ENCODE data around the gene LRIG3. TPM values are rescaled to one million over a fixed set of nuclear protein-coding genes. Genes with fewer than 3 reads are reported as not detected.

Gene LRIG3
- total RNA-seq, 1 donor from 2014 or later = 3.8 TPM

GRCh38 chr12:58938440-58938839 is 18.1 kb upstream of the LRIG3 start:
- intact Hi-C loops (cut with DNase I) = no loop called here
- ATAC-seq (no peak), DNase-seq (ENCODE audit: missing footprints) (no peak)

GRCh38 chr12:58934528-58934927 is 14.2 kb upstream of the LRIG3 start:
- ATAC-seq (no peak), DNase-seq (ENCODE audit: missing footprints) (no peak)
- intact Hi-C loops (cut with DNase I) = no loop called here

- DNase-seq (ENCODE audit: missing footprints) (no peak), ATAC-seq (no peak)
- intact Hi-C loops (cut with DNase I) = no loop called here
Measured at GRCh38 chr12:58932806-58933681, 12.7 kb upstream of the LRIG3 start.

GRCh38 chr12:58931518-58931917 is 11.2 kb upstream of the LRIG3 start:
- intact Hi-C loops (cut with DNase I) = no loop called here
- DNase-seq (ENCODE audit: missing footprints) = no peak

GRCh38 chr12:58930770-58931324 is 10.5 kb upstream of the LRIG3 start:
- no peak for ATAC-seq
- no peak for DNase-seq (ENCODE audit: missing footprints)

More at GRCh38 chr12:58931518-58931917, 11.2 kb upstream of the LRIG3 start:
- no peak for ATAC-seq

GRCh38 chr12:58927120-58927519 is 6.8 kb upstream of the LRIG3 start:
- intact Hi-C loops (cut with DNase I) = no loop called here
- DNase-seq (ENCODE audit: missing footprints) = no peak
- ATAC-seq = no peak

More at GRCh38 chr12:58930770-58931324, 10.5 kb upstream of the LRIG3 start:
- intact Hi-C loops (cut with DNase I) = no loop called here

GRCh38 chr12:58926586-58926985 is 6.3 kb upstream of the LRIG3 start:
- ATAC-seq (no peak), DNase-seq (ENCODE audit: missing footprints) (no peak)
- intact Hi-C loops (cut with DNase I) = no loop called here

- intact Hi-C loops (cut with DNase I) = no loop called here
- no peak for DNase-seq (ENCODE audit: missing footprints)
- no peak for ATAC-seq
Measured at GRCh38 chr12:58925751-58926150, 5.4 kb upstream of the LRIG3 start.

GRCh38 chr12:58925111-58925611 is 4.9 kb upstream of the LRIG3 start:
- intact Hi-C loops (cut with DNase I) = no loop called here
- ATAC-seq (no peak), DNase-seq (ENCODE audit: missing footprints) (no peak)

GRCh38 chr12:58924652-58925051 is 4.3 kb upstream of the LRIG3 start:
- intact Hi-C loops (cut with DNase I) = no loop called here
- ATAC-seq (no peak), DNase-seq (ENCODE audit: missing footprints) (no peak)

GRCh38 chr12:58923781-58924180 is 3.5 kb upstream of the LRIG3 start:
- DNase-seq (ENCODE audit: missing footprints) = no peak
- intact Hi-C loops (cut with DNase I) = no loop called here
- ATAC-seq = no peak

GRCh38 chr12:58922849-58923248 is 2.5 kb upstream of the LRIG3 start:
- DNase-seq (ENCODE audit: missing footprints) (no peak), ATAC-seq (no peak)
- intact Hi-C loops (cut with DNase I) = no loop called here

- no peak for ATAC-seq
- intact Hi-C loops (cut with DNase I) = no loop called here
- DNase-seq (ENCODE audit: missing footprints) = no peak
Measured at GRCh38 chr12:58920961-58921861, 907 bp upstream of the LRIG3 start.

- no peak for DNase-seq (ENCODE audit: missing footprints)
- ATAC-seq = peak; percentile 16
- intact Hi-C loops (cut with DNase I) = loop anchor here (5.0 kb wide), 1 partner anchor 142 kb away; no protein-coding TSS in a partner anchor
Measured at GRCh38 chr12:58919231-58920101, 838 bp downstream of the LRIG3 start.

- ATAC-seq = no peak
- intact Hi-C loops (cut with DNase I) = loop anchor here (5.0 kb wide), 1 partner anchor 141 kb away; no protein-coding TSS in a partner anchor
- no peak for DNase-seq (ENCODE audit: missing footprints)
Measured at GRCh38 chr12:58918469-58918844, 1.8 kb downstream of the LRIG3 start.

- DNase-seq (ENCODE audit: missing footprints) (no peak), ATAC-seq (no peak)
- intact Hi-C loops (cut with DNase I) = loop anchor here (5.0 kb wide), 1 partner anchor 141 kb away; no protein-coding TSS in a partner anchor
Measured at GRCh38 chr12:58917699-58918468, 2.4 kb downstream of the LRIG3 start.

GRCh38 chr12:58916921-58917511 is 3.3 kb downstream of the LRIG3 start:
- ATAC-seq = no peak
- intact Hi-C loops (cut with DNase I) = loop anchor here (5.0 kb wide), 1 partner anchor 140 kb away; no protein-coding TSS in a partner anchor
- no peak for DNase-seq (ENCODE audit: missing footprints)
